OCI-LY1 (cell line): ENCODE data around the gene DPF3.

ENCODE experiments used
- H2AFZ ChIP-seq: fragments of 200-600 bp; sonication (generic), shearing (Covaris generic); 2 replicates; pipeline ENCODE4 v1.6.0; 2014; ENCODE audit warnings: antibody characterized with exemption, mild to moderate bottlenecking, low read length
- H3F3A ChIP-seq: fragments of 200-600 bp; sonication (generic), shearing (Covaris generic); 2 replicates; pipeline ENCODE4 v1.6.0; 2014; ENCODE audit warnings: mild to moderate bottlenecking, antibody characterized with exemption, low read length, moderate library complexity; ENCODE audit not compliant: insufficient read depth
- H3K27ac ChIP-seq: fragments of 200-600 bp; sonication (generic); 2 replicates; pipeline ENCODE4 v1.5.1; 2014; ENCODE audit warnings: low read length, mixed run types, mild to moderate bottlenecking, low read depth; ENCODE audit not compliant: poor library complexity, severe bottlenecking
- H3K27me3 ChIP-seq: fragments of 200-600 bp; sonication (generic); 2 replicates; pipeline ENCODE4 v1.6.0; 2014; ENCODE audit warnings: antibody characterized with exemption, mild to moderate bottlenecking, low read length, moderate library complexity; ENCODE audit not compliant: insufficient read depth
- H3K36me3 ChIP-seq: fragments of 200-600 bp; sonication (generic); 2 replicates; pipeline ENCODE4 v1.6.1; 2014; ENCODE audit warnings: mild to moderate bottlenecking, antibody characterized with exemption, low read length, moderate library complexity, mixed read lengths; ENCODE audit not compliant: insufficient read depth
- H3K4me1 ChIP-seq: fragments of 200-600 bp; sonication (generic); 2 replicates; pipeline ENCODE4 v1.5.1; 2014; ENCODE audit warnings: mild to moderate bottlenecking, low read length, moderate library complexity; ENCODE audit not compliant: insufficient read depth, severe bottlenecking
- H3K4me2 ChIP-seq: fragments of 200-600 bp; sonication (generic), shearing (Covaris generic); 2 replicates; pipeline ENCODE4 v1.6.1; 2014; ENCODE audit warnings: low read length
- H3K4me3 ChIP-seq: fragments of 200-600 bp; sonication (generic); 2 replicates; pipeline ENCODE4 v1.5.1; 2014; ENCODE audit warnings: low read length, low read depth, mild to moderate bottlenecking, mixed read lengths; ENCODE audit not compliant: poor library complexity, severe bottlenecking
- H3K79me2 ChIP-seq: fragments of 200-600 bp; shearing (Covaris generic); 2 replicates; pipeline ENCODE4 v1.6.1; 2016; ENCODE audit warnings: mixed run types, low read length, mixed read lengths; ENCODE audit not compliant: insufficient read depth
- H3K9ac ChIP-seq: fragments of 200-600 bp; sonication (generic), shearing (Covaris generic); 2 replicates; pipeline ENCODE4 v1.6.1; 2014; ENCODE audit warnings: mild to moderate bottlenecking, low read length, mixed read lengths
- H3K9me2 ChIP-seq: fragments of 200-600 bp; sonication (generic), shearing (Covaris generic); 2 replicates; pipeline ENCODE4 v1.6.1; 2014; ENCODE audit warnings: low read depth, mild to moderate bottlenecking, low read length, mixed read lengths
- H3K9me3 ChIP-seq: fragments of 200-600 bp; shearing (Covaris generic); 2 replicates; pipeline ENCODE4 v1.6.1; 2014; ENCODE audit warnings: low read length, mixed read lengths
- H4K20me1 ChIP-seq: fragments of 200-600 bp; sonication (generic), shearing (Covaris generic); 2 replicates; pipeline ENCODE4 v1.6.0; 2016; ENCODE audit warnings: mild to moderate bottlenecking, low read length; ENCODE audit not compliant: insufficient read depth
- CTCF ChIP-seq: fragments of 200-600 bp; sonication (generic), shearing (Covaris generic); IDR thresholded peaks from 2 replicates; pipeline ENCODE4 v1.5.1; 2017; ENCODE audit warnings: mild to moderate bottlenecking, antibody characterized with exemption, low read length, moderate library complexity, mixed read lengths
- EZH2 ChIP-seq: fragments of 200-600 bp; sonication (generic), shearing (Covaris generic); IDR thresholded peaks from 2 replicates; pipeline ENCODE4 v1.8.0; 2017; ENCODE audit warnings: borderline replicate concordance, mixed run types, mild to moderate bottlenecking, antibody characterized with exemption, low read length, moderate library complexity, mixed read lengths

DPF3 gene

GRCh38 chr14:72573725-72574417 is 320.0 kb downstream of the DPF3 start:
- H3K9ac ChIP-seq, result no peak overlapping the region
- H2AFZ ChIP-seq, result no peak overlapping the region
- H3F3A ChIP-seq, result no peaks in the 10 kb centered on the region
- no peaks in the 10 kb centered on the region; the same call in 1 of the 2 replicates for H3K27me3 ChIP-seq
- H3K4me3 ChIP-seq, result no peak overlapping the region
- H3K9me3 ChIP-seq, result no peaks in the 10 kb centered on the region
- TF ChIP-seq CTCF, result no peak
- TF ChIP-seq EZH2, result no peak
- no peaks in the 10 kb centered on the region for H3K9me2 ChIP-seq
- H4K20me1 ChIP-seq, result no peaks in the 10 kb centered on the region
- H3K4me1 ChIP-seq, result no peaks in the 10 kb centered on the region
- no peak overlapping the region for H3K27ac ChIP-seq
- no peaks in the 10 kb centered on the region for H3K79me2 ChIP-seq
- no peak overlapping the region for H3K4me2 ChIP-seq
- H3K36me3 ChIP-seq, result no peaks in the 10 kb centered on the region
